GM10266 (cell line): ENCODE measurements around the gene SLC38A10.

Experiments
- DNase-seq: peaks from one replicate; pipeline ENCODE4 v3.0.0; 2012; ENCODE audit errors: extremely low spot score
- CTCF ChIP-seq: IDR thresholded peaks from 2 replicates; pipeline ENCODE4 v1.5.1; 2012; ENCODE audit warnings: mild to moderate bottlenecking, low read depth; ENCODE audit not compliant: control insufficient read depth, insufficient read depth; ENCODE audit errors: missing control alignments

SLC38A10 gene

GRCh38 chr17:81250286-81251093 lies 44.6 kb downstream of the SLC38A10 start:
- DNase-seq: no peak
- no peak for TF ChIP-seq CTCF

GRCh38 chr17:81249223-81250040 lies 45.7 kb downstream of the SLC38A10 start:
- no peak for TF ChIP-seq CTCF
- no peak for DNase-seq

- no peak for TF ChIP-seq CTCF
- no peak for DNase-seq
These were observed 46.5 kb downstream of the SLC38A10 start for GRCh38 chr17:81248649-81249048.

GRCh38 chr17:81247339-81247990 lies 47.6 kb downstream of the SLC38A10 start:
- no peak for TF ChIP-seq CTCF
- DNase-seq: no peak

GRCh38 chr17:81246679-81247338 lies 48.3 kb downstream of the SLC38A10 start:
- DNase-seq: no peak
- TF ChIP-seq CTCF: no peak

GRCh38 chr17:81246343-81246670 lies 48.8 kb downstream of the SLC38A10 start:
- TF ChIP-seq CTCF: no peak
- no peak for DNase-seq
